HepG2 (cell line): ENCODE results near the gene CLDN3. TPM values are rescaled to one million over a fixed set of nuclear protein-coding genes. Genes with fewer than 3 reads are reported as not detected.
A peak's percentile ranks its signal among the peaks of the same experiment; 100 is the strongest.

Experiments
- ATAC-seq: fragments of 200-7000 bp; cut with Tn5 transposase; 3 replicates; pipeline ENCODE4 v1.9.1; 2020; ENCODE audit warnings: mild to moderate bottlenecking, moderate library complexity
- BruUV-seq: library from RNA; stranded (reverse); fragments of 400-500 nt; replicated peaks from 2 replicates; lab custom pipeline; 2021; lab: Mats Ljungman, UMichigan
- CTCF ChIA-PET: fragments of 300-600 bp; formaldehyde crosslinking; extraction: SDS; loops from one replicate; lab custom pipeline; 2021; ENCODE audit warnings: low total read pairs, inconsistent platforms, low intra/inter-chr PET ratio; lab: Yijun Ruan, JAX
- POLR2A ChIA-PET: fragments of 350-600 bp; sonication (Branson Sonifier 250); formaldehyde crosslinking; loops from one replicate; lab custom pipeline; 2020; ENCODE audit warnings: antibody characterized with exemption, inconsistent platforms; lab: Yijun Ruan, JAX
- DNase-seq: peaks from one replicate; pipeline ENCODE4 v3.0.0-alpha.2; 2015; ENCODE audit warnings: low spot score
- FAIRE-seq: peaks from 3 replicates; lab custom pipeline; 2011; peaks lifted over from hg19 to GRCh38; lab: Jason Lieb, UNC
- H2AFZ ChIP-seq: one replicate; pipeline ENCODE4 v1.6.1; 2011; ENCODE audit warnings: low read length, inconsistent platforms
- H3K27ac ChIP-seq: fragments of 300-600 bp; 3 replicates; pipeline ENCODE4 v1.8.0; 2011; ENCODE audit warnings: mixed run types, mild to moderate bottlenecking, mixed read lengths, low read length, inconsistent platforms; ENCODE audit not compliant: insufficient read depth; ENCODE audit errors: extremely low read length
- H3K27me3 ChIP-seq, 2 experiments: fragments of 200-600 bp in 1 of 2; 2 replicates in 1 of 2; 3 replicates in 1 of 2; pipeline versions ENCODE4 v1.6.0 to v1.8.0; 2011; ENCODE audit warnings: low read length in 2 of 2, mild to moderate bottlenecking in 2 of 2, moderate library complexity in 2 of 2, inconsistent platforms in 1 of 2; ENCODE audit not compliant: insufficient read depth in 2 of 2, control insufficient read depth in 1 of 2
- H3K36me3 ChIP-seq, 2 experiments: fragments of 200-600 bp in 1 of 2; replicated peaks in 1 of 2; 2 replicates in 1 of 2; 3 replicates in 1 of 2; pipeline versions ENCODE4 v1.5.1 to v1.8.0; 2011; ENCODE audit warnings: low read length in 2 of 2, inconsistent platforms in 1 of 2; ENCODE audit not compliant: insufficient read depth in 2 of 2, control insufficient read depth in 1 of 2
- H3K4me1 ChIP-seq: 2 replicates; pipeline ENCODE4 v1.5.1; 2012; ENCODE audit warnings: low read length, inconsistent platforms; ENCODE audit not compliant: insufficient read depth
- H3K4me2 ChIP-seq: 2 replicates; pipeline ENCODE4 v1.6.0; 2011; ENCODE audit warnings: low read depth, low read length, inconsistent platforms
- H3K4me3 ChIP-seq, 3 experiments: fragments of 200-600 bp in 1 of 3; sonication (generic), shearing (Covaris generic) in 1 of 3; replicated peaks in 1 of 3; 2 replicates each; pipeline ENCODE4 v1.5.1; 2011 to 2016; ENCODE audit warnings: low read length in 3 of 3, inconsistent platforms in 2 of 3, low read depth in 2 of 3, mild to moderate bottlenecking in 2 of 3, control low read depth in 1 of 3, mixed read lengths in 1 of 3; ENCODE audit not compliant: insufficient read depth in 1 of 3
- H3K79me2 ChIP-seq: one replicate; pipeline ENCODE4 v1.6.1; 2011; ENCODE audit warnings: low read length, inconsistent platforms; ENCODE audit not compliant: insufficient read depth
- H3K9ac ChIP-seq: 2 replicates; pipeline ENCODE4 v1.6.0; 2011; ENCODE audit warnings: mild to moderate bottlenecking, low read depth, low read length, inconsistent platforms; ENCODE audit not compliant: insufficient read depth
- H3K9me3 ChIP-seq: 2 replicates; pipeline ENCODE4 v1.5.1; 2012; ENCODE audit warnings: mild to moderate bottlenecking, low read length
- H4K20me1 ChIP-seq: 2 replicates; pipeline ENCODE4 v1.6.0; 2011; ENCODE audit warnings: inconsistent platforms, mild to moderate bottlenecking, low read length, moderate library complexity; ENCODE audit not compliant: insufficient read depth
- FOSL1 ChIP-seq: sonication (generic); formaldehyde crosslinking; IDR thresholded peaks from 2 replicates; pipeline ENCODE4 v1.9.0; 2021; ENCODE audit warnings: missing genetic modification reagents, borderline replicate concordance
- HES4 ChIP-seq: sonication (generic); formaldehyde crosslinking; IDR thresholded peaks from 2 replicates; pipeline ENCODE4 v1.9.0; 2021; ENCODE audit warnings: mild to moderate bottlenecking, missing genetic modification reagents, borderline replicate concordance
- HOXA5 ChIP-seq: sonication (generic); formaldehyde crosslinking; IDR thresholded peaks from 2 replicates; pipeline ENCODE4 v1.4.0; 2020; ENCODE audit warnings: missing genetic modification reagents
- HOXD1 ChIP-seq: sonication (generic); formaldehyde crosslinking; IDR thresholded peaks from 2 replicates; pipeline ENCODE4 v1.5.0; 2020; ENCODE audit warnings: missing genetic modification reagents
- MEIS2 ChIP-seq: sonication (generic); formaldehyde crosslinking; IDR thresholded peaks from 2 replicates; pipeline ENCODE4 v1.9.0; 2021; ENCODE audit warnings: mild to moderate bottlenecking, missing genetic modification reagents
- RBAK ChIP-seq: sonication (generic); formaldehyde crosslinking; IDR thresholded peaks from 2 replicates; pipeline ENCODE4 v1.5.1; 2020; ENCODE audit warnings: mild to moderate bottlenecking, missing genetic modification reagents
- SMARCE1 ChIP-seq: fragments of 450-650 bp; IDR thresholded peaks from 2 replicates; pipeline ENCODE4 v1.6.1; 2017; ENCODE audit warnings: borderline replicate concordance
- ZMYM4 ChIP-seq: sonication (generic); formaldehyde crosslinking; IDR thresholded peaks from 2 replicates; pipeline ENCODE4 v1.8.1; 2023; ENCODE audit warnings: mild to moderate bottlenecking, missing genetic modification reagents
- ZNF772 ChIP-seq: sonication (generic); formaldehyde crosslinking; IDR thresholded peaks from 2 replicates; pipeline ENCODE4 v1.5.0; 2020; ENCODE audit warnings: mild to moderate bottlenecking, missing genetic modification reagents
- ZNF777 ChIP-seq: sonication (generic); formaldehyde crosslinking; IDR thresholded peaks from 2 replicates; pipeline ENCODE4 v1.4.0; 2020; ENCODE audit warnings: missing genetic modification reagents
- ZNF83 ChIP-seq: sonication (generic); formaldehyde crosslinking; IDR thresholded peaks from 2 replicates; pipeline ENCODE4 v1.4.0; 2020; ENCODE audit warnings: missing genetic modification reagents, mild to moderate bottlenecking, borderline replicate concordance
- ZSCAN31 ChIP-seq: sonication (generic); formaldehyde crosslinking; IDR thresholded peaks from 2 replicates; pipeline ENCODE4 v1.5.0; 2020; ENCODE audit warnings: low read depth, mild to moderate bottlenecking, missing genetic modification reagents
- WGBS: methylation state at CpG from one replicate; pipeline ENCODE4 v1.1.6; 2017; ENCODE audit warnings: low lambda C conversion rate; 5-methylcytosine and 5-hydroxymethylcytosine counted together
- in situ Hi-C: cut with HindIII; loops from 2 replicates; pipeline ENCODE4 v1.10.0; 2017; ENCODE audit warnings: low pct_unique_long_range_greater_than_20kb; ENCODE audit not compliant: extremely low pct_ligation_motif_present
- intact Hi-C: fragments of 100-400 bp; cut with micrococcal nuclease; formaldehyde crosslinking; loops from one replicate; pipeline ENCODE4 v1.10.0; 2022; ENCODE audit not compliant: unreplicated experiment
- polyA plus RNA-seq, 8 experiments: library from polyadenylated mRNA; depleted of rRNA in 3 of 8; stranded (reverse) in 7 of 8; unstranded in 1 of 8; fragments of >200 nt; fragmentation: Illumina TruSeq in 4 of 8; extraction: Trizol in 4 of 8; gene quantifications; 2 replicates each; pipeline versions ENCODE4 v1.2.1 to v1.2.3, GENCODE V29; 2011 to 2016; ENCODE audit warnings: low read depth in 4 of 8, missing spikeins in 1 of 8, mixed read lengths in 1 of 8; ENCODE audit not compliant: insufficient read depth in 1 of 8
- total RNA-seq, 5 experiments: library from RNA; depleted of rRNA; stranded (reverse); fragments of >200 nt; fragmentation: Illumina TruSeq; extraction: Trizol; gene quantifications; 2 replicates each; pipeline ENCODE4 v1.2.3, GENCODE V29; 2016; ENCODE audit warnings: low read depth in 1 of 5
- TF ChIP-seq, protein P1 (sequence below): sonication (generic); formaldehyde crosslinking; IDR thresholded peaks from 2 replicates; pipeline ENCODE4 v1.8.0; 2022; ENCODE audit warnings: missing genetic modification reagents, mild to moderate bottlenecking, inconsistent platforms, borderline replicate concordance
- TF ChIP-seq, protein P2 (sequence below): sonication (generic); formaldehyde crosslinking; conservative IDR thresholded peaks from 2 replicates; pipeline ENCODE4 v1.5.0; 2020; ENCODE audit warnings: missing genetic modification reagents

CLDN3 gene
- total and polyA plus RNA-seq, 2 of the 13 experiments (the other 11 are each of a cell fraction or from before 2014, with no cell fraction given) = 0.31 to 0.51 TPM

DNA sequence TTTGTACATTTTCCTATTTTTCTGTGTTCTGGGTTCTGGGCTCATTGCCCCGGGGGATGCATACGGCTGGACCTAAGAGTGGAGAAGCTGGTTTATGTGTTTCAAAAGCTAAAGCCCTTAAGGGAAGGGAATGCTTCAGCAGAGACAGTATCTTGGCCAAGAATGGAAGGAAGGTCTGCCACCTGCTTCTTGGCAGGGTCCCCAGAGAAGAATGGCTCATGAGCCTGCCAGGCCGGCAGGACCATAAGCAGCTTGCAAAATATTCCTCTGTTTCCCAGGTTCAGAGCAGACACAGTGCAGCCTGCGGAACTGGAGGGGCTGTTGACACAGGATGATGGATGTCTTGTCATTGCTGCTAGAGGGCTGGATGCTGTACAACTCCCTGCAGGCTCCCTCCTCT is 23.7 kb downstream of the CLDN3 start:
- no peak overlapping the region for H3K27ac ChIP-seq
- intact Hi-C loops = no loop called here
- no peak overlapping the region for H3K9ac ChIP-seq
- no peak for ATAC-seq
- no peaks in the 10 kb centered on the region for H4K20me1 ChIP-seq
- CTCF ChIA-PET = no interaction called here
- no peaks in the 10 kb centered on the region for H3K79me2 ChIP-seq
- in situ Hi-C loops = no loop called here
- no peak overlapping the region for H2AFZ ChIP-seq
- TF ChIP-seq HOXA5 (CRISPR knock-in tag) (peak; percentile 59; the same call in 1 of the 2 replicates), SMARCE1 (no peak), HOXD1 (CRISPR knock-in tag) (0 out of 2 replicates have a peak, but pooled peaks have one; percentile 65), MEIS2 (CRISPR knock-in tag) (0 out of 2 replicates have a peak, but pooled peaks have one; percentile 26)
- H3K9me3 ChIP-seq = no peaks in the 10 kb centered on the region
- H3K4me2 ChIP-seq = no peak overlapping the region
- H3K27me3 ChIP-seq = no peaks in the 10 kb centered on the region
- POLR2A ChIA-PET = no interaction called here
- 13% methylated on average over 4 of the region's 4 CpGs for WGBS
- peaks cover 35% of the 10 kb centered on the region for H3K4me1 ChIP-seq
- BruUV-seq = no TSS peak
- H3K36me3 ChIP-seq = no peaks in the 10 kb centered on the region
- FAIRE-seq = no peak
- no peak for DNase-seq
- H3K4me3 ChIP-seq = no peak overlapping the region

DNA sequence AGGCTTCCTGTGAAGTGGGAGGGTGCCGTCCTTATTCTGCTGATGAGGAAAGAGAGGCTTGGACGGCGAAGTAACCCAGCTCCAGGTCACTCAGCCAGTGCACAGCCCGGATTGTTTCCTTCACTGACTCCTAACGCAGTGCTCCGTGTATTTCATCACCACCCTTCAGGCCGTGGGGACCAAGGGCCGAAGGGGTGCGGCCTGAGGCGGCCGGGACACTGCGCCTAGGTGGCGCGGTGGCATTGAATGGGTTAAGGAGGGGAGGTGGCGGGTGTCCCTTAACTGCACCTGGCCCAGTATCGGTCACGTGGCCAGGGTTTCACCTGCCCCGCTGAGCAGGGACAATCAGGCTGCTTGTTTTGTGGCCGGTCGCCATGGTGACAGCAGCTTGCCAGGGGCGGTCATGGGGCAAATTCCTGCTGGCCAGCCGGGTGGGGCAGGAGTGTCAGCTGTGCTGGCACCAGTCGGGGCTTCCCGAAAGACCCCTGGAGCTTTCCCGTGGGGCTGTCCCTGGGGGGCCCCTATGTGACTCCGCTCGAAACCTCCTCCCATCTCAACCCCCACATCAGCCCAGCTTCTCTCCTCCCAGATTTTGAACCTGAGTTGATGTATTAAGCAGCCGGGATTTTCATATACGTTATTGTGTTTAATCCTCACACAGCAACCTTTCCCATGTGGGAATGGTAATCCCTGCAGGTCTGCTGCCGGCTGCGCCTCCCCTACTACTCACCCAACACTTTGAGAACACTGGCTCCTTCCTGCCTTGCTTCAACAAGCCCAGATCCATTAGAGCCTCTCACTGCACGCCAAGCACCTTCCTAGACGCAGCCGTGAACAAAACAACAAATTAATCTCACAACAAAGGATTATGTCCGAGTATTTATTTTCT is 27.1 kb downstream of the CLDN3 start:
- no peaks in the 10 kb centered on the region for H3K27me3 ChIP-seq
- FAIRE-seq (no peak), ATAC-seq (peak; percentile 57), DNase-seq (peak; percentile 85)
- H3K9ac ChIP-seq = peak overlapping the region; percentile 67
- WGBS = 20% methylated on average over 14 of the region's 35 CpGs
- in situ Hi-C loops (no loop called here), intact Hi-C loops (loop anchor here (5.0 kb wide), 1 partner anchor 114 kb away; no protein-coding TSS in a partner anchor)
- H3K9me3 ChIP-seq = no peaks in the 10 kb centered on the region
- H3K4me2 ChIP-seq = peak overlapping the region; percentile 94
- peaks cover 31% of the 10 kb centered on the region for H3K4me1 ChIP-seq
- H2AFZ ChIP-seq = peak overlapping the region; percentile 51
- H3K4me3 ChIP-seq = peak overlapping the region; percentile 24 to 67 (median 45); a peak in 5 of 6 replicates
- no peaks in the 10 kb centered on the region for H3K36me3 ChIP-seq
- no peaks in the 10 kb centered on the region for H3K79me2 ChIP-seq
- CTCF ChIA-PET = no interaction called here
- H4K20me1 ChIP-seq = no peaks in the 10 kb centered on the region
- BruUV-seq = no TSS peak
- H3K27ac ChIP-seq = peak overlapping the region; percentile 34
- POLR2A ChIA-PET = interaction anchor here (0.6 kb wide), 1 partner anchor 137 kb away, joined by 3 read pairs; no protein-coding TSS in a partner anchor
- TF ChIP-seq ZNF83 (CRISPR knock-in tag) (no peak), RBAK (CRISPR knock-in tag) (no peak), ZMYM4 (CRISPR knock-in tag) (no peak), ZSCAN31 (CRISPR knock-in tag) (no peak), HES4 (no peak), FOSL1 (CRISPR knock-in tag) (no peak), ZNF777 (no peak), ZNF772 (no peak)
- TF ChIP-seq, protein P1, sequence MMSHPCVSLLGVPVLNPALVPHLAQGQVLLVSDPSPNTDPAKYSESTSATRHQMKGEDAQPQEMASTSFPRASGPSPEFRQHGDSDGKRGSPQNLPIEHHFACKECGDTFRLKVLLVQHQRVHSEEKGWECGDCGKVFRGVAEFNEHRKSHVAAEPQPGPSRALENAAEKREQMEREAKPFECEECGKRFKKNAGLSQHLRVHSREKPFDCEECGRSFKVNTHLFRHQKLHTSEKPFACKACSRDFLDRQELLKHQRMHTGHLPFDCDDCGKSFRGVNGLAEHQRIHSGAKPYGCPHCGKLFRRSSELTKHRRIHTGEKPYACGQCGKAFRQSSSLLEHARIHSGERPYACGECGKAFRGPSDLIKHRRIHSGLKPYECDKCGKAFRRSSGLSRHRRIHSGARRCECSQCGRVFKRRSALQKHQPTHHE = no peak
- TF ChIP-seq, protein P2, sequence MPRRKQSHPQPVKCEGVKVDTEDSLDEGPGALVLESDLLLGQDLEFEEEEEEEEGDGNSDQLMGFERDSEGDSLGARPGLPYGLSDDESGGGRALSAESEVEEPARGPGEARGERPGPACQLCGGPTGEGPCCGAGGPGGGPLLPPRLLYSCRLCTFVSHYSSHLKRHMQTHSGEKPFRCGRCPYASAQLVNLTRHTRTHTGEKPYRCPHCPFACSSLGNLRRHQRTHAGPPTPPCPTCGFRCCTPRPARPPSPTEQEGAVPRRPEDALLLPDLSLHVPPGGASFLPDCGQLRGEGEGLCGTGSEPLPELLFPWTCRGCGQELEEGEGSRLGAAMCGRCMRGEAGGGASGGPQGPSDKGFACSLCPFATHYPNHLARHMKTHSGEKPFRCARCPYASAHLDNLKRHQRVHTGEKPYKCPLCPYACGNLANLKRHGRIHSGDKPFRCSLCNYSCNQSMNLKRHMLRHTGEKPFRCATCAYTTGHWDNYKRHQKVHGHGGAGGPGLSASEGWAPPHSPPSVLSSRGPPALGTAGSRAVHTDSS (CRISPR knock-in tag) = no peak
